ENCODE data around the gene LIAS.

DNA sequence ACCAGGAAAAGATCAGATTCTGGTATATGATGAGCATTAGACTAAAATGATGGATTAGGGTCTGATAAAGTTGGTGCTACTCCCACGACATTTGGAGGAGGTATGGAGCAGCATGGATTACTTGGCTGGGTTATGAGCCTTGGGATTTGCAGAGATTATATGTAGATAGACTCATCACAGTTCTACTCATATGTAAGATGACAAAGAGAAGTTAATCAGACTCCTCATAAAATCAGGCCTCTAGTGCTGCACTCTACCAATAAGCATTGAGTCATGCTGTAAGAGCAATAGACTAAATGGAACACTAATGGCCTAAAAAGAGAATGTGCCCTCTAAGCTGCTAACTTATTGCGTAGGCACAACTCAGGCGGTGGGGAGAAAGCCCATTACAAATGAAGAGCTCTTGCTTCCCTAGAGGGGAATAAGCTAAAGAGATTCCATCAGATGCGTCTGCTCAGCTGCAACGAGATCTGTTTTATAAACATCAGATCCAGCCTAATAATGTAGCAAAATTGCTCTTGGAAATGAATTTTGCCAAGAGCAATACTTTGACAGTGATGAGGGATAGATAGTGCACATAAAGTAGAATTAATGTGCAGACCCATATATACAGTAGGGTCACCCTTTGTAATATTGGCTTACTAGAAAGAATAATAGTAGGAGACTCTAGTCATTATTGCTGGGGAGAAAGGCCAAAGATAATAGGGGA lies 17.5 kb downstream of the LIAS start:
- TF ChIP-seq, protein P1, sequence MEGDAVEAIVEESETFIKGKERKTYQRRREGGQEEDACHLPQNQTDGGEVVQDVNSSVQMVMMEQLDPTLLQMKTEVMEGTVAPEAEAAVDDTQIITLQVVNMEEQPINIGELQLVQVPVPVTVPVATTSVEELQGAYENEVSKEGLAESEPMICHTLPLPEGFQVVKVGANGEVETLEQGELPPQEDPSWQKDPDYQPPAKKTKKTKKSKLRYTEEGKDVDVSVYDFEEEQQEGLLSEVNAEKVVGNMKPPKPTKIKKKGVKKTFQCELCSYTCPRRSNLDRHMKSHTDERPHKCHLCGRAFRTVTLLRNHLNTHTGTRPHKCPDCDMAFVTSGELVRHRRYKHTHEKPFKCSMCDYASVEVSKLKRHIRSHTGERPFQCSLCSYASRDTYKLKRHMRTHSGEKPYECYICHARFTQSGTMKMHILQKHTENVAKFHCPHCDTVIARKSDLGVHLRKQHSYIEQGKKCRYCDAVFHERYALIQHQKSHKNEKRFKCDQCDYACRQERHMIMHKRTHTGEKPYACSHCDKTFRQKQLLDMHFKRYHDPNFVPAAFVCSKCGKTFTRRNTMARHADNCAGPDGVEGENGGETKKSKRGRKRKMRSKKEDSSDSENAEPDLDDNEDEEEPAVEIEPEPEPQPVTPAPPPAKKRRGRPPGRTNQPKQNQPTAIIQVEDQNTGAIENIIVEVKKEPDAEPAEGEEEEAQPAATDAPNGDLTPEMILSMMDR (IDR thresholded peaks at IDR 0.05; ENCODE audit: insufficient read depth, low read depth, low read length) = no peak
- no peak for TF ChIP-seq EZH2 (IDR thresholded peaks at IDR 0.05; ENCODE audit: insufficient read depth, low read length)

Measured in astrocyte (in vitro differentiated cells and primary cell).